SK-N-MC (cell line): Measurements from ENCODE around the gene ZNFX1.

ENCODE experiments used
- EZH2 ChIP-seq: fragments of 200-600 bp; sonication (generic); IDR thresholded peaks from one replicate; pipeline ENCODE4 v1.6.1; 2017; ENCODE audit warnings: antibody characterized with exemption
- POLR2AphosphoS5 ChIP-seq: IDR thresholded peaks from 2 replicates; pipeline ENCODE4 v1.6.1; 2012; ENCODE audit warnings: mild to moderate bottlenecking, low read depth, low read length, borderline replicate concordance

GRCh38 chr20:49214571-49214970, 63.3 kb downstream of the ZNFX1 start:
- TF ChIP-seq EZH2 (no peak), POLR2AphosphoS5 (no peak)
